NCI-H1436 (cell line): ENCODE measurements around the gene HIP1R.
"Not testable (repeated sequence)": the region's sequence is repeated elsewhere in the genome, so short reads cannot be mapped to it uniquely, and the experiment has no call there.

ENCODE experiments used
- DNase-seq: peaks from one replicate; lab custom pipeline; 2025; lab: John Stamatoyannopoulos, UW

The HIP1R gene

GRCh38 chr12:122895320-122895703 is 60.1 kb downstream of the HIP1R start:
- DNase-seq = no peak

DNA sequence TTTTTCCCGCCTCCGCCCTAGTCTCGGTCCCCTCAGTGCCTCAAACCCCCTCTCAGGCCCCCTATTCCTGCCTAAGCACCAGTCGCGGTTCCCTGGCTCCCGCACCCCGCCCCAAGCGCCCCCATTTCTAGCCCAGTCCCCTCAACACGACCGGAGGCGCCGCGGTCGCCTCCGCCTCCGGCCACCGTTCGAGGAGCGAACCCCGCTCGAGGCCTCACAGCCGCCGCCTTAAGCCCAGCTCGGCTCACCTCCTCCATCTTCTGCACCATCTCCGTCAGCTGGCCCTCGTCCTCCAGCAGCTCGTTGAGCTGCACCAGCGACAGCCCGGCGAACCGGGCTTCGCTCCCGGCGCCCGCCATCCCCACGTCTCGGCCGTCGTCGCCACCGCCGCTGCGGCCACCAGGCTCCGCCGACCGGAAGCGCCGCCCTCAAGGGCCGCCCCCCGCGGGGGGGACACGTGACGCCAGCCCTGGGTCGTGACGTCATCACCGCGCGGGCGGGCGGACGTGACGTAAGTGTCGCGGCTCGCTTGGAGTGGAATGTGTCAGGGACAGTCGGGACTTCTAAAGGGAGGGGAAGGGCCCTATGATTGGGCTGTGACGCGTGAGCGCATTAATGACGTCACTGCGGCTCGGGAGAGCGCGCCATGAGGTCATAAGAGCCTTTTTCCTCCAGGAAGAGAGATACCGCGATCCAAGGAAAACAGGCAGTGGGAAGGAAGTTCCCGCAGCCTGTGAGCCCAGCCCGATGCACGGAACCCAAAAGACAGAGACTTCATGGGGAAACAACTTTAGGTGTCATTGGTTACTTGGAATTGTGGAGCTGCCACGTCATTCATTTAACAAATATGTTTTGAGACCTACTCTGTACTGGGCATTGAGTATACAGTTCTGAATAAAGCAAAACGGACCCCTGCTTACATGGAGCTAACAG is 60.7 kb downstream of the HIP1R start, which contains the start of gene VPS37B:
VPS37B (minus strand) TSS at position 421 of the 933 bp plus-strand sequence; CDS start at position 359, 62 bp downstream.
- DNase-seq = peak; percentile 84

DNA sequence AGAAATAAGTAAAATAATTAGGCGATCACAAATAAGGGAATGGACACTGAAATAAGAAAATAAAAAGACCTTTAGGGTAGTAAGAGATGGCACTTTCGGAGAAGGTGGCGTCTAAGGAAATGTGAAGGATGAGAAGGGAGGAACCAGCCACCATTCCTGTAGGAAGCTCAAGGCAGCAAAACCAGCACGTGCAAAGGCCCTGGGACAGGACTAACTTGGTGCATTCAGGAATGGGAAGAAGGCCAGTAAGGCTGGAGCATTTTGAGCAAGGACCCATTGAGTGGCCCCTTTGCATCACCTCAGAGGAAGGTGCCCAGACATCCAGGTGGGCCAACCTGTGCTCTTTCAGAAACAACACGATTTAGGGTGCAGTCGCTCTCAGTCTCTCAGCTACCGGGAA is 61.4 kb downstream of the HIP1R start:
- DNase-seq = no peak

DNA sequence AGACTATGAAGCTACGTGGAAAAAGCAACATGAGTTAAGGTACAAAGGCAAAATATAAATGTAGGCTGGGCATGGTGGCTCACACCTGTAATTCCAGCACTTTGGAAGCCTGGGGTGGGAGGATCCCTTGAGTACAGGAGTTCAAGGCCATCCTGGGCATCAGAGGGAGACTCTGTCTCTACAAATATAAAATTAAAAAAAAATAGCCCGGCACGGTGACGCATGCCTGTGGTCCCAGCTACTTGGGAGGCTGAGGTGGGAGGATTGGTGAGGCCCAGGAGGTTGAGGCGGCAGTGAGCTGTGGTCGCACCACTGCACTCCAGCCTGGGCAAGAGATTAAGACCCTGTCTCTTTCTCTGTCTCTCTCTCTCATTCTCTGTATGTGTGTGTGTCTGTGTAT is 64.6 kb downstream of the HIP1R start:
- DNase-seq = no peak

GRCh38 chr12:122902854-122903692 is 67.8 kb downstream of the HIP1R start:
- DNase-seq = no peak

- DNase-seq = no peak
Observed at GRCh38 chr12:122903693-122904034, 68.4 kb downstream of the HIP1R start.

DNA sequence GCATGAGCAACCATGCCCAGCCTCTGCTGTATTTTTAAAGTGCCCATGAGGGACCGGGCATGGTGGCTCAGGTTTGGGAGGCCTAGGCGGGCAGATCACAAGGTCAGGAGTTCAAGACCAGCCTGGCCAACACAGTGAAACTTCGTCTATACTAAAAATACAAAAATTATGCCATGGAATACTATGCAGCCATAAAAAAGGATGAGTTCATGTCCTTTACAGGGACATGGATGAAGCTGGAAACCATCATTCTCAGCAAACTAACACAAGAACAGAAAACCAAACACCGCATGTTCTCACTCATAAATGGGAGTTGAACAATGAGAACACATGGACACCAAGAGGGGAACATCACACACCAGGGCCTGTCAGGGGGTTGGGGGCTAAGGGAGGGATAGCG is 70.0 kb downstream of the HIP1R start:
- DNase-seq = not testable (repeated sequence)

- no peak for DNase-seq
Observed at GRCh38 chr12:122908915-122909314, 73.7 kb downstream of the HIP1R start.

DNA sequence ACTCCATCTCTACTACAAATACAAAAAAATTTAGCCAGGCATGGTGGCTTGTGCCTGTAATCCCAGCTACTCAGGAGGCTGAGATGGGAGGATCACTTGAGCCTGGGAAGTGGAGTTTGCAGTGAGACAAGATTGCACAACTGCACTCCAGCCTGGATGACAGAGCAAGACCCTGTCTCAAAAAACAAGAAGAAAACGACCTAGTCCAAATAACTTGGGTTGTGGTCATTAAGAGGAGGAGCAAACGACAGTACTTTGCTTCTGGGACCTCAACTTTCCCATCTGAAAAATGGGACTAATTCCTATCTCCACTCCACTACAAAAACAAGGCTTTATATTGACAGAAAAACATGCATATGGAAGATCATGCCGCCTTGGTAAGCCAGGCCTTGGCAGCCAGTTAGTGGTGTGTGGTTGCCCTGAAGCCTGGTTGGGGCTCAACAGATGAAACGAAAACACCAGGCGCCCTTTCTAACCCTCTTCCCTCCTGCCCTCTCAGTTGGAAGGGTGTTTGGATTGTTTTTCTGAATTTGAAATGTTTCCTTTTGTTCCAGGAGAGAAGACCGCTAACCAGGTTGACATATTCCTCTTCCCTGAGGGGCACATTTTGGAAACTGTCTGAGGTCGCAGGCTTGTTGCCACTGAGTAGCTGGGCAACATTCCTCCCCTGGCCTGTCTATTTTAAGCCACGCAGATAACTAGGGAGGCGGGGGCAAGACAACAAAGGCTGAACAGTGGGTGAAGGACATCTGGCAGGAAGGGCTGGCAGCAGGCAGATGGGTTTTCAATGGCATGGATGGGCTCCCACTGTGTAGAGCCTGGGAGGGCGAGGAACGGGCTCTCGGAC is 74.4 kb downstream of the HIP1R start:
- DNase-seq = no peak
